ENCODE data around the gene GRM4.

GRCh38 chr6:34075906-34076305, 70.0 kb downstream of the GRM4 start:
- TF ChIP-seq EZH2 (IDR thresholded peaks at IDR 0.05) (no peak), POLR2AphosphoS5 (IDR thresholded peaks at IDR 0.05; ENCODE audit: borderline replicate concordance, low read depth, low read length) (no peak), FOXP2 (optimal IDR thresholded peaks at IDR 0.05; ENCODE audit: control extremely low read depth, extremely low read length, insufficient read depth) (no peak)

All from SK-N-MC (cell line).